ENCODE data around the gene IL17RD. TPM values are rescaled to one million over a fixed set of nuclear protein-coding genes. Genes with fewer than 3 reads are reported as not detected.

IL17RD gene
- total RNA-seq, 1 donor: 13.6 TPM

DNA sequence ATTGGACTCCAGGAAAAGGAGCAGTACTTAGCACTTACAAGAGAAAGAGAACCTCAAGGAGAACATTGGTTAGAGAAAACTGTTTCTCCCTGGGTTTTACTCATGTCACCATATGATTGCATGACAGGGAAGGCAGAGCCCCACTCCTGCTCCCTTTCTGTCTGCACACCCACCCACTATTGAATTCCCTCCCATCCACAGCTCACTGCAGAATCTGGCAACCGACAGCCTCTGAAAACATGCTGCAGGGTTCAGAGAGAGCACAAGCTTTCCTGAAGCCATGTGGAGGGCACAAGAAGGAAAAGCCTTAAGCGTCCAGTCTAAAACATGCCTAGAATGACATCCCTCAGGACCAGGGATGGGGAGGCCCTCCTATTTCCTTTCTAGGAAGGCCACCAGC lies 3.0 kb upstream of the IL17RD start:
- TF ChIP-seq, protein P1, sequence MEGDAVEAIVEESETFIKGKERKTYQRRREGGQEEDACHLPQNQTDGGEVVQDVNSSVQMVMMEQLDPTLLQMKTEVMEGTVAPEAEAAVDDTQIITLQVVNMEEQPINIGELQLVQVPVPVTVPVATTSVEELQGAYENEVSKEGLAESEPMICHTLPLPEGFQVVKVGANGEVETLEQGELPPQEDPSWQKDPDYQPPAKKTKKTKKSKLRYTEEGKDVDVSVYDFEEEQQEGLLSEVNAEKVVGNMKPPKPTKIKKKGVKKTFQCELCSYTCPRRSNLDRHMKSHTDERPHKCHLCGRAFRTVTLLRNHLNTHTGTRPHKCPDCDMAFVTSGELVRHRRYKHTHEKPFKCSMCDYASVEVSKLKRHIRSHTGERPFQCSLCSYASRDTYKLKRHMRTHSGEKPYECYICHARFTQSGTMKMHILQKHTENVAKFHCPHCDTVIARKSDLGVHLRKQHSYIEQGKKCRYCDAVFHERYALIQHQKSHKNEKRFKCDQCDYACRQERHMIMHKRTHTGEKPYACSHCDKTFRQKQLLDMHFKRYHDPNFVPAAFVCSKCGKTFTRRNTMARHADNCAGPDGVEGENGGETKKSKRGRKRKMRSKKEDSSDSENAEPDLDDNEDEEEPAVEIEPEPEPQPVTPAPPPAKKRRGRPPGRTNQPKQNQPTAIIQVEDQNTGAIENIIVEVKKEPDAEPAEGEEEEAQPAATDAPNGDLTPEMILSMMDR (IDR thresholded peaks at IDR 0.05; ENCODE audit: insufficient read depth, low read length): no peak
- H3K4me3 ChIP-seq (ENCODE audit: low read depth, low read length): no peak overlapping the region
- DNase-seq (ENCODE audit: low read depth): no peak

DNA sequence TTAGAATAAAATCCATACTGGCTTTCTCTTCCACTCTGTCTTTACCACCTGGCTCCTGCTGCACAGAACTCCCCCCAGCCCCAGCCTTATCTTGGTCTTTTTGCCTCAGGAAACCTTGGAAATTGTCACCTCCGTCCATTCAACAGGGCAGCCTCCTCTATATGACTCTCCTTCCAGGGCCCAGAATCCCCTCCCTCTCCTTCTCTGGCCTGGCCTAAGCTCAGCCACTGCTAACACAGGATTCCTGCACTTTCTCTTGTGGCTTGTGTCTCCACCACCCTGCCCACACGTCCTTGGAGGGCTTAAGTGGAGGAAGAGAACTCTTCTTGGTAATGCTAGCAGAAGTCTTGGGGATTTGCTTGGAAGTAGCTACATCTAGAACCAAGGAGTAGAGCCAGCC lies 1.5 kb upstream of the IL17RD start:
- TF ChIP-seq, protein P1 (IDR thresholded peaks at IDR 0.05; ENCODE audit: insufficient read depth, low read length): no peak
- H3K4me3 ChIP-seq (ENCODE audit: low read depth, low read length): no peak overlapping the region
- DNase-seq (ENCODE audit: low read depth): no peak

- TF ChIP-seq, protein P1 (IDR thresholded peaks at IDR 0.05; ENCODE audit: insufficient read depth, low read length): no peak
- no peak overlapping the region for H3K4me3 ChIP-seq (ENCODE audit: low read depth, low read length)
- DNase-seq (ENCODE audit: low read depth): no peak
Observed at GRCh38 chr3:57165641-57166040, 488 bp upstream of the IL17RD start.

- H3K4me3 ChIP-seq (ENCODE audit: low read depth, low read length): peak overlapping the region; percentile 82
- TF ChIP-seq, protein P1 (IDR thresholded peaks at IDR 0.05; ENCODE audit: insufficient read depth, low read length): no peak
- peak; percentile 47 for DNase-seq (ENCODE audit: low read depth)
Observed at GRCh38 chr3:57164217-57164656, 916 bp downstream of the IL17RD start.

- TF ChIP-seq, protein P1 (IDR thresholded peaks at IDR 0.05; ENCODE audit: insufficient read depth, low read length): no peak
- DNase-seq (ENCODE audit: low read depth): peak; percentile 37
- H3K4me3 ChIP-seq (ENCODE audit: low read depth, low read length): peak overlapping the region; percentile 82
Observed at GRCh38 chr3:57163751-57164150, 1.4 kb downstream of the IL17RD start.

- DNase-seq (ENCODE audit: low read depth): no peak
- TF ChIP-seq, protein P1 (IDR thresholded peaks at IDR 0.05; ENCODE audit: insufficient read depth, low read length): no peak
- H3K4me3 ChIP-seq (ENCODE audit: low read depth, low read length): no peak overlapping the region
Observed at GRCh38 chr3:57161915-57162314, 3.2 kb downstream of the IL17RD start.

Measured in fibroblast of the aortic adventitia (primary cell).